Thyroid gland (tissue), 4 donors: Measurements from ENCODE around the gene CARS1. TPM values are rescaled to one million over a fixed set of nuclear protein-coding genes. Genes with fewer than 3 reads are reported as not detected.

Experiments used
- DNase-seq, 2 donors: peaks; one replicate each; pipeline ENCODE4 v3.0.0-alpha.2; 2019
- H3K27ac ChIP-seq, 3 donors: fragments of 200-600 bp; sonication (generic); 1 replicate in 2 of 3; 2 replicates in 1 of 3; pipeline ENCODE4 v1.5.1; 2016 to 2019; ENCODE audit warnings: mild to moderate bottlenecking in 1 of 3, moderate library complexity in 1 of 3
- H3K27me3 ChIP-seq: fragments of 200-600 bp; sonication (generic); one replicate; pipeline ENCODE4 v1.5.1; 2019
- H3K36me3 ChIP-seq, 2 donors: fragments of 200-600 bp; sonication (generic); one replicate each; pipeline ENCODE4 v1.5.1; 2016 to 2019
- H3K4me1 ChIP-seq, 2 donors: fragments of 200-600 bp; sonication (generic); one replicate each; pipeline ENCODE4 v1.5.1; 2017 to 2019
- H3K4me3 ChIP-seq, 3 donors: fragments of 200-600 bp; sonication (generic); replicated peaks in 1 of 3; 1 replicate in 2 of 3; 2 replicates in 1 of 3; pipeline ENCODE4 v1.5.1; 2016; ENCODE audit warnings: mild to moderate bottlenecking in 1 of 3
- H3K9me3 ChIP-seq: fragments of 200-600 bp; sonication (generic); one replicate; pipeline ENCODE4 v1.5.1; 2017
- CTCF ChIP-seq, 6 experiments: fragments of 200-600 bp in 3 of 6; fragments of 450-650 bp in 3 of 6; sonication (generic) in 3 of 6; IDR thresholded peaks; one replicate each; pipeline ENCODE4 v1.5.1; 2016 to 2019; ENCODE audit warnings: antibody characterized with exemption in 6 of 6, mild to moderate bottlenecking in 2 of 6, inconsistent platforms in 1 of 6, moderate library complexity in 1 of 6
- POLR2A ChIP-seq, 2 donors: fragments of 450-650 bp; IDR thresholded peaks; one replicate each; pipeline ENCODE4 v1.6.1; 2017; ENCODE audit warnings: antibody characterized with exemption in 2 of 2, mild to moderate bottlenecking in 2 of 2, moderate library complexity in 1 of 2
- WGBS, 2 donors: methylation state at CpG; one replicate each; pipeline ENCODE4 v1.1.5; 2017; 5-methylcytosine and 5-hydroxymethylcytosine counted together
- intact Hi-C: fragments of 100-400 bp; cut with DNase I; formaldehyde crosslinking; loops from one replicate; pipeline ENCODE4 v1.15.1; 2023
- total RNA-seq, 4 donors: library from RNA; depleted of rRNA; stranded (reverse); fragments of >200 nt; gene quantifications; one replicate each; pipeline ENCODE4 v1.2.3, GENCODE V29; 2016

Gene CARS1
- total RNA-seq, 4 donors from 2014 or later = 36.7 to 56.2 (median 50.1) TPM

- no peak overlapping the region for H3K4me3 ChIP-seq
- 87 to 92% methylated on average over 4 of the region's 4 CpGs for WGBS, 2 donors
- TF ChIP-seq POLR2A (IDR thresholded peaks at IDR 0.05) (no peak), CTCF (IDR thresholded peaks at IDR 0.05) (no peak)
- H3K36me3 ChIP-seq = peaks cover 38 to 50% of the 10 kb centered on the region in 2 donors
- H3K27ac ChIP-seq = no peak overlapping the region
- intact Hi-C loops = no loop called here
- no peak for DNase-seq
- no peaks in the 10 kb centered on the region for H3K27me3 ChIP-seq
- no peaks in the 10 kb centered on the region for H3K9me3 ChIP-seq
- H3K4me1 ChIP-seq = peaks cover 0 to 9% of the 10 kb centered on the region in 2 donors
These were observed 34.2 kb downstream of the CARS1 start for GRCh38 chr11:3022982-3023381.

GRCh38 chr11:3022300-3022967, 34.8 kb downstream of the CARS1 start:
- no peaks in the 10 kb centered on the region for H3K27me3 ChIP-seq
- WGBS, 2 donors = 85 to 90% methylated on average over 14 of the region's 14 CpGs
- no peak overlapping the region for H3K4me3 ChIP-seq
- TF ChIP-seq POLR2A (IDR thresholded peaks at IDR 0.05) (no peak), CTCF (IDR thresholded peaks at IDR 0.05) (no peak)
- H3K9me3 ChIP-seq = no peaks in the 10 kb centered on the region
- intact Hi-C loops = no loop called here
- DNase-seq = no peak
- H3K36me3 ChIP-seq = peaks cover 43 to 55% of the 10 kb centered on the region in 2 donors
- H3K4me1 ChIP-seq = peaks cover 0 to 9% of the 10 kb centered on the region in 2 donors
- no peak overlapping the region for H3K27ac ChIP-seq

GRCh38 chr11:3021125-3021524, 36.1 kb downstream of the CARS1 start:
- H3K4me1 ChIP-seq = peaks cover 0 to 9% of the 10 kb centered on the region in 2 donors
- WGBS, 2 donors = 47 to 69% methylated on average over 2 to 4 of the region's 4 CpGs
- TF ChIP-seq POLR2A (IDR thresholded peaks at IDR 0.05) (no peak), CTCF (IDR thresholded peaks at IDR 0.05) (peak; percentile 24 to 70 (median 61))

GRCh38 chr11:3020011-3020410, 37.2 kb downstream of the CARS1 start:
- Histone ChIP-seq H3K27ac (no peak overlapping the region), H3K27me3 (no peaks in the 10 kb centered on the region), H3K9me3 (no peaks in the 10 kb centered on the region), H3K4me3 (no peak overlapping the region), H3K36me3 (peaks cover 44 to 54% of the 10 kb centered on the region in 2 donors), H3K4me1 (peaks cover 0 to 9% of the 10 kb centered on the region in 2 donors)
- intact Hi-C loops = no loop called here
- TF ChIP-seq POLR2A (IDR thresholded peaks at IDR 0.05) (no peak), CTCF (IDR thresholded peaks at IDR 0.05) (no peak)
- no peak for DNase-seq
- WGBS, 2 donors = 95 to 98% methylated on average over 6 to 12 of the region's 12 CpGs

More at GRCh38 chr11:3021125-3021524, 36.1 kb downstream of the CARS1 start:
- no peaks in the 10 kb centered on the region for H3K9me3 ChIP-seq
- peak; percentile 61 to 65 for DNase-seq
- H3K27ac ChIP-seq = no peak overlapping the region
- H3K27me3 ChIP-seq = no peaks in the 10 kb centered on the region
- intact Hi-C loops = no loop called here
- no peak overlapping the region for H3K4me3 ChIP-seq
- peaks cover 43 to 55% of the 10 kb centered on the region in 2 donors for H3K36me3 ChIP-seq

- no peak for DNase-seq
- WGBS, 2 donors = 84 to 92% methylated on average over 4 to 5 of the region's 5 CpGs
These were observed 38.6 kb downstream of the CARS1 start for GRCh38 chr11:3018596-3018995.

More at GRCh38 chr11:3018596-3018995, 38.6 kb downstream of the CARS1 start:
- no peak for TF ChIP-seq POLR2A (IDR thresholded peaks at IDR 0.05)
- no peak for TF ChIP-seq CTCF (IDR thresholded peaks at IDR 0.05)
- H3K36me3 ChIP-seq = peaks cover 51 to 54% of the 10 kb centered on the region in 2 donors
- H3K27ac ChIP-seq = no peak overlapping the region
- peaks cover 0 to 9% of the 10 kb centered on the region in 2 donors for H3K4me1 ChIP-seq
- intact Hi-C loops = no loop called here
- no peak overlapping the region for H3K4me3 ChIP-seq
- no peaks in the 10 kb centered on the region for H3K27me3 ChIP-seq
- H3K9me3 ChIP-seq = no peaks in the 10 kb centered on the region
